Amygdala (tissue), 56 donors: ENCODE data around the gene GLI2.

Experiments
- DNase-seq, 56 donors: peaks; one replicate each; lab custom pipeline; 2025; lab: John Stamatoyannopoulos, UW

The GLI2 gene

DNA sequence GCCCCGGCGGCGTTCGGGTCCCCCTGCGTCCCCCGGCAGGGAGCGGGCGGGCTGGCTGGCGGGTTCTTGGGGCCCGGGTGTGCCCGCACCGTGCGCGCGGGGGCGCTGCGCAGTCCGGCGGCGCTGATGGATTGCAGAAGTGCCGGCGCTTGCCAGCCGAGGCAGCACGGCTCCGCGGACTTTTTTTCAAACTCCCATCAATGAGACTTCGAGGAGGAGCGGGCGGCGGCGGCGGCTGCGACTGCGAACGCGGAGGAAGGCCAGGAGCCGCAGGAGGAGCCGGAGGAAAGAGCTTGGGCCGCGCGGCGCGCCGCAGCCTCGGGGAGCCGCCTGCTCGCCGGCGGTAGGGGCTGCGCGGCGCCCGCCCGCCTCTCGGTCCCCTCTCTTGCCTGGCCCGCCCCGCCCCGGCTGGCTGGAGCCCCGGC, at the start of gene GLI2:
Gene GLI2, plus strand, starts transcription at position 123 of the 425 bp plus-strand sequence. CDS start 61,453 bp downstream, outside the sequence.
- DNase-seq, result peak in 41 of 56 donors; percentile 11 to 76 (median 40)

GRCh38 chr2:120685974-120686297, 49.7 kb upstream of the GLI2 start:
- DNase-seq, result no peak

DNA sequence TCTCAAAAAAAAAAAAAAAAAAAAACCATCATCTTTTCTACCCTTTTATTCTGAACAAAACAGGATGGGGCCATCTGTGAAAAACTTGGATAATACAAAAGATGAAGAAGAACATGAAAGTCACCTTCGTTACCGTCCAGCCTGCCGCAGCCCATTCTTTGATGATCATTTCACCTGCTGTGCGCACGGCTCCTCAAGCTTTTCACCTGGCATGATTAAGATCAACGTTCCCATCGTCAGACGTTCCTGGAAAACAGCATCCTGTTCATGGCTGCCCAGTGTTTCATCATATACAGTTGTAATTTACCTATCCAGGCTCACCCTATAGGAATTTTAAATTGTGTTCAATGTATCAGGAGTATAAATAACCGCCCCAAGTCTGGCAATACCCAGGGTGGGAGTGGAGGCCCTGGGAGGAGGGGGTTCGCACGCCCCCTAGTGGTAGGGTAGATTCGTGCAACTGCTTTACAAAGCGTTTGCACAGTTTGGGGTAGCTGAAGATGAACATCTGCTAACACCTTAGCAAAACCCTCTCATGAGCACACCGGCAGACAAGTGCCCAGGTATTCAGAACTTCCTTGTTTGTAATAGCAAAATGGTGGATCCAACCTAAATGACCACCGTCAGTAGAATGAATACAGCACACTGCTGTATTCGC, 49.0 kb upstream of the GLI2 start:
- no peak for DNase-seq

DNA sequence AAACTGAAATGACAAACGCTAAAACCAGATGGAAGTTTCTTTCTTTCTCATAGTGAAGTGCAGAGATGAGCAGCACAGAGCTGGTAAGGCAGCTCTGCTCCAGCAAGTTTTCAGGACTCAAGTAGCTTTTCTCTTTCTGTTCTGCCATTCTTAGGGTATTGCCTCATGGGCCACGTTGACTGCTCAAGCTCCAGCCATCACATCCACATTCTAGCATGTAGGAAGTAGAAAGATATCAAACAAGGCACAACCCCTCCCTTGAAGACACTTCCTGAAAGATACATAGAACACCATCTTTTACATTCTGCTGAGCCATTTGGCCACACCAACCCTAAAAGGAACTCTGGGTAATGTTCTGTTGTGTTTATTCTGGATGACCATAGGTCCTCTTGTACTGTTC, 48.5 kb upstream of the GLI2 start:
- DNase-seq, result no peak

DNA sequence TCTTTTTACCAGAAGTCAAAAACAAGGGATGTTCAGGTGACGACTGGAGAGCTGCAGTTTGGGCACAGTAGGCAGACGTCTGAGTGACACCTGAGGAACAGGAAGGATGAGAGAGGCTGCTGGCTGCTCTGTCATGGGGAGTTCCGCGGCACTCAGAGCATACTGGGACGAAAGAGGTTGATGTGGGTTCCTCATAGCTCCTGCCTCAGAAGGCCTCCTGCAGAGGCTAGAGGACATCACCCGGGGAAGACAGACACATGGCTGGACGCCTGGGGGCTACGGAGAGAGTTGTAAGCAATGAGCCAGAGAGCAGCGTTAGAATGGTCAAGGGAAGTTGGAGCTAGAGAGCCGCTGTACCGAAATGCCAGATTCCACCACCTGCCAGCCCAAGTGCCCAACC, 45.1 kb upstream of the GLI2 start:
- DNase-seq, result no peak

DNA sequence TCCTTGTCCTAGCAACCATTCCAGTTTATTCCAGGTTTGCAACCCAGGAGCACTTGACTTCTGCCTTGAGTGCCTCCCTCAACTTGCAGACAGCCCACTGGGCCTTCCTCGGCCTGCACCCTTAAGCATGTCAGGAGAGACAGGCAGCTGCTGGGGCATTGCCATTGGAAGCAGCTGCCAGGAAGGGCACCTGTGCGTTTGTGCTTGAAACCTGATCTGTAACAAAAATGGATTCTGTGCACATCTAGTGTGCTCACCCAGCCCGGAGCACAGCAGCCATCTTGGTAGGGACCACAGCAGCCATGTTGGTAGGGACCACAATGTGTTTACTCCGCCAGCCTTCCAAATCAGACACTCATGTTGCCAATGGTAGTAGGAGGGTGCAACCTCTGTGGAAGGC, 44.3 kb upstream of the GLI2 start:
- DNase-seq, result no peak

GRCh38 chr2:120692691-120693090, 43.0 kb upstream of the GLI2 start:
- no peak for DNase-seq

DNA sequence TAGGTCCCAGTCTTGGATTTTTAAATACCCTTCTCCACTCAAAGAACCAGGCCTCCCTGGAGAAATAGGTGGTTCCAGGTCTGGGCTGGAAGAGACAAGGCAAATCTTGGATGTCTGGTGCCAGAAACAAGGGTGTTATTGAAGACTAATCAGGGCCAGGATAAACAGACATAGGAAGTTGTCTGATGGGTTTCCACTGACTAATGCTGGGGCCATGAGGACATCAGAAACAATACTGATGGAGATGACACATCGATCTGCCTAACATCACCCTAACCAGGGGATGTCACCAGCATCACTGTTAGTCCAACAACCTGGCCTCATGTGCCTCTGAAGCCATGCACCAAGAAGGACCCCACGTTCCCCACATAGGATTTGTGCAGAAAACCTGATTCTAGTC, 42.5 kb upstream of the GLI2 start:
- no peak for DNase-seq

GRCh38 chr2:120694034-120694433, 41.6 kb upstream of the GLI2 start:
- no peak for DNase-seq

DNA sequence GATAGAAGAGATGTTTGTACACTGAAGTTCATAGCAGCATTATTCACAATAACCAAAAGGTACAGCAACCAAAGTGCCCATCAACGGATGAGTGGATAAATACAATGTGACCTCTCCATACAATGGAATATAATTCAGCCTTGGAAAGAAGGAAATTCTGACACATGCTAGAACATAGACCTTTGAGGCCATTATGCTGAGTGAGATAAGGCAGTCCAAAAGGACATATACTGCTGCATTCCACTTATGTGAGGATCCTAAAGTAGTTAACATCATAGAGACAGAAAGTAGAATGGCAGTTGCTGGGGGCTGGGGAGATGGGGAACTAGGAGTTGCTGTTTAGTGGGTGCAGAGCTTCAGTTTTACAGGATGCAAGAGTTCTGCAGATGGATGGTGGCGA, 38.2 kb upstream of the GLI2 start:
- no peak for DNase-seq

DNA sequence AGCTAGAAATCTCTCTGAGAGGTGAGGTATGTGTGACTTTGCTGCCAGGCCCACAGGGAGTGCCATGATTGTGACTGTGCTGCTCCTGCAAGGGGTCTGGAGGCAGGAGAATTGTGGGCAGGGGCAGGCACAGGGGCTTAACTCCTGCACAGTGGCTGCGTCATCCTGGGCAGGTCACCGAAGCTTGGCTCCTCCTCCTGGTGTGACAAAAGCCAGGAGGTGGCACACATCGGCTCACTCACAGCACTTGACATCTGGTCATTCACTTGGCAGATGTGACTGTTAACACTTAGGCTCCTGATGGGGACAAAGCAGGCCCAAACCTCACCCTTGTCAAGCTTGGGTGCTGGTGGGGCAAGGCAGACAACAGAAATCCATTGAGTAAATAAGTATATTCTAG, 36.4 kb upstream of the GLI2 start:
- no peak for DNase-seq

GRCh38 chr2:120700659-120701058, 35.0 kb upstream of the GLI2 start:
- no peak for DNase-seq

DNA sequence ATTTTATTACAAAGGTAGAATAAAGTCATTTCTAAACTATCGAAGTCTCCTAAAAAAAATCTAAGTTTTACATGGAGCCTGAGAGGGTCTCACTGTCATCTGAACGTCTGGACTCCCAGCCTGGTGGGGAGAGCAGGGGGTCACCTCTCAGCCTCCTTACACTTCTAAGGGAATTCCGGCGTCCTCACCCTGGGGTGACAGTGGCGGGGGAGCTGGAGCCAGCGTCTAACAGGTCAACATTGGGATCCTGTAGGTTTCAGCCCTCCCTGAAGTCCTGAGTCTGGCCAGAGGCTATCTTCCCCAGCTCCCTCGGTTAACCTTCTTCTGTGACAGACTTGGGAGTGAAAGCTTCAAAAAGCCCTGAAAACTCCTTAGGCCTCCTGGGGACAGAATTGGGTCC, 34.6 kb upstream of the GLI2 start:
- DNase-seq, result no peak

GRCh38 chr2:120701499-120701898, 34.2 kb upstream of the GLI2 start:
- no peak for DNase-seq

DNA sequence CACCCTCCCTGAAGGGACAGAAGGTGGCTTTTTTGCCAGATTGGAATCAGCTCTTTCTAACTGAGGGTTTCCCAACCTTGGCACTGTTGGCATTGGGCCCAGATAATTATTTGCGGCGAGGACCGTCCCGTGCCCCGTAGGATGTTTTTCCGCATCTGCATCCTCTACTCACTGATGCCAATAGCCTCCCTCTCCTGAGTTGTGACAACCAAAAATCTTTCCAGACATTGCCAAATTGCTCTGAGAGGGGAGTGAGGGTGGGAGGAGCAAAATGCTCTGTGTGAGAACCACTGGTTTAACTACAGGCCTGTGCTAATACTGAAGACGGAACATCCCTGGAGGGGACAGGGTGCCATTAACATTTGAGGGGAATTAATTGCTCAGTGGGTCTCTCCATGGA, 33.6 kb upstream of the GLI2 start:
- DNase-seq, result no peak

DNA sequence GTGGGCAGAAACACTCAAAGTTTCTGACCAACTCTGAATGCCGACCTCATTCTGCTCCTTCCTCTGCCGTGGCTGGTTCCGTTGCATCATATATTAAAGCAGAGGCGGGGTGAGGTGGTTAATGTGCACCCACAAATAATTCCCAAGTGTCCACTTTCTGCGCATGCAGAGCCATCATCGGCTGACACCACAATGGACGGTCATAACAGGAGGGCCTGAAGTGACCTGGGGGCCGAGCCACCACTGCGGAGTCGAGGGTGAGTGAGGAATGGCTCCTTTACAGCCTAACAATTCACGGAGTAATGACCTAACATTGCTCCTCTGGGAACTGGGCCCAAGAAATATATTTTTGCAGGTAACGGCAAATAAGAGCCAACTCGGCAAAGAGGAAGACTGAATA, 32.9 kb upstream of the GLI2 start:
- no peak for DNase-seq

DNA sequence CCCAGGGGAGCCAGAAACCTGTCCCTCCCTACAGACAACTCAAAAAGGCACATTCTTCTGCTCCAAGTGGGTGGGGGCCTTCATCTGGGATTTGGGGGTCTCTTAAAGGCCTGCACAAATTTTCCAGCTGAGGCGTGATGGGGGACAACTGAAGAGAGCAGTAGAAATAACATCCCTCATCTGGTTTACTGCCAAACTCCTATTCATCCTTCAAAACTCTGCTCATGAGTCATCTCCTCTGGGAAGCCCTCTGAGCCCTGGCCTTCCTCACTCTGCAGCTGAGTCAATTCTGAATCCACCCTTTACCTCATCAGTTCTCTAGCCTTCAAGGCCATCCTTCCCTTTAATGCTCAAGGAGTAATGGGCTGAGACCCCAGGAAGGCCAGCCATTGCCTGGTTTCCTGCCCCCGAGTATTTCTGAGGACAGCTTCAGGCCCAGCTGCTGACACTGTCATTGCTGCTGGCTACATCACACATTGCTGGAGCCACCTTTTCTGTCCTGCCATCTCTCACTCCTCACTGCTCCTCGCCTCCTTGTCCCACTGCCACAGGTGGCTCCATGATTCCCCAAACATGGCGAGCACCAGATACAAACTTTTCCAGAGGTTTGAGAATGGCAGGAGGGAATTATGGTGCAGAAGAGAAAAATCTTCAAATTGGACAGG, 32.2 kb upstream of the GLI2 start:
- DNase-seq, result no peak

- no peak for DNase-seq
Measured at GRCh38 chr2:120704696-120705095, 31.0 kb upstream of the GLI2 start.

DNA sequence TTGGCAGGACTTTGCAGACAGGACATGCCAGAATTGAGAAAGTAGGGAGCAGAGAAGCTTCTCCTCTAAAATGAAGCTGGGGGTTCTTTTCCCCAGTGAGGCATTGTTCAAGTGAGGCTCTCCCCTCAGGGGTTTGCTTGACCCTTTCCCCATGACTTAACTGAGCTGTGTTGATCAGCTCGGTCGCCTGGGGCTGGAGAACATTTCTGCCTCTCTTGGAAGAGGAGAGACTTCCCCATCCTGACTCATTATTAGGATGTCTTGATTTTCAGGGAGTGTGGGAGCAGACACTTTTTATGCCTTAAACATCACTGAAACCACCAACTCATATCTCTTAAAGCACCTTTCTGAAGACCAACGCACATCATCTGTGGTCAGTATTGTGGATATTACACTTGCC, 27.9 kb upstream of the GLI2 start:
- no peak for DNase-seq

DNA sequence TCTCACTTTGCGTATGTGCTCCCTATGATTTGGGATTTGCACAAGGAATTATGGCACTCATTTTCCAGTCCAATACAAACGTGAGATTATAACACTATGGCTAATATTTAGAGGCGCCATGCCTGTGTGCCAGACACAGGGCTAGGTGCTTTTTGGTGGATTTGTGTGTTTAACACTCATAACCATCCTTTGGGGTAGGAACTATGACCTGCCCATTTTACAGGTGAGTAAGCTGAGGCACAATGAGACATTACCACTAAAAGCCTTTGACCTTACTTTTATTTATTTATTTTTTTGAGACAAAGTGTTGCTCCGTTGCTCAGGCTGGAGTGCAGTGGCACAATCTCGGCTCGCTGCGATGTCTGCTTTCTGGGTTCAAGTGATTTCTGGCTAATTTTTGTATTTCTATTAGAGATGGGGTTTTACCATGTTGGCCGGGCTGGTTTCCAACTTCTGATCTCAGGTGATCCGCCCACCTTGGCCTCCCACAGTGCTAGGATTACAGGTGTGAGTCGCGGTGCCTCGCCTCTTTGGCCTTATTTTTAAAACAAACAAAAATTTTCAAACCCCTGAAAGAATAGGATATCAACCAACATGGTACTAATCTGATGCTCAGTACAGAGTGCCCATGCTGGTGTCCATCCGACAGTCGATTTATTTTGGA, 26.6 kb upstream of the GLI2 start:
- no peak for DNase-seq

DNA sequence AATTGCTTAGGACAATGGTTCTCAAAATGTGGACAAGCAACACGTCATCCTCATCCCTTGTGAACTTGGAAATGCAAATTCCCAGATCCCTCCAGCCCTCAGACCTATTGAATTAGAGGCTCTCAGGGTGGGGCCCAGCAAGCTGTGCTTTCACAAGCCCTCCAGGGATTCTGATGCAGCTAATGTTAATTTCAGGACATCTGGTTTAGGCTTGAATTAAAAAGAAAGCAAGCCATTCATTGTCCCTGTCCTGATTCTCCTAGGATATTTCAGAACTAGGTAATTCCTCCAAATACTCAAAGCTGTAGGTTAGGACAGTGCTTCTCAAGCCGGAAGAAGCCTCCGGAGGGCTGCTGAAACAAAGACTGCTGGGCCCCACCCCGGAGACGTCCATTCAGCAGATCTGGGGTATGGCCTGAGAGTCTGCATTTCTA, 26.0 kb upstream of the GLI2 start:
- no peak for DNase-seq

DNA sequence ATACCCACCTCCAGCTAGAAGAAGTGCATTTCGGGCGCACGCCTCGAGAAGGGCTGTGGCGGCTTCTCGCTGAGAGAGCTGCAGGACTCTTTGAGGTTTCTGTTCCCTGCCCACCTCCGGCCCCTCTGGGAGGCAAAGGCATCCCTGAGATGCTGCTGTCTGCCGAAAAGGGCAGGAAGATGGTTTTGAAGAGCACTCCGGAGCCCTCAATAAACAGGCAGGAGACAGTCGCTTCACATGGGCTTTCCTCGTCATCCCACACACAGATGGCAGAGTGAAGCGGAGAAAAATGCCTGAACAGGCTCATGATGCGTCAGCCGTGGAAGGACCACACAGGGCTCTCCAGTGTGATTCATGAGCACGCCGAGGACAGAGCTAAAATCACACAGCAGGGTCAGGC, 25.4 kb upstream of the GLI2 start:
- peak in 5 of 56 donors; percentile 4 to 30 (median 15) for DNase-seq
